Esophagus squamous epithelium (tissue), 4 donors: ENCODE data around the gene SPINDOC.

Experiments
- POLR2A ChIP-seq, 4 donors: fragments of 450-650 bp; IDR thresholded peaks; one replicate each; pipeline ENCODE4 v1.6.1; 2017; ENCODE audit warnings: antibody characterized with exemption in 4 of 4, mild to moderate bottlenecking in 4 of 4, moderate library complexity in 3 of 4
- TF ChIP-seq, protein P1 (sequence below), 6 experiments: fragments of 450-650 bp in 4 of 6; fragments of 200-600 bp in 2 of 6; sonication (generic) in 2 of 6; IDR thresholded peaks; one replicate each; pipeline ENCODE4 v1.5.1; 2016 to 2019; ENCODE audit warnings: antibody characterized with exemption in 6 of 6, mild to moderate bottlenecking in 4 of 6, moderate library complexity in 4 of 6

DNA sequence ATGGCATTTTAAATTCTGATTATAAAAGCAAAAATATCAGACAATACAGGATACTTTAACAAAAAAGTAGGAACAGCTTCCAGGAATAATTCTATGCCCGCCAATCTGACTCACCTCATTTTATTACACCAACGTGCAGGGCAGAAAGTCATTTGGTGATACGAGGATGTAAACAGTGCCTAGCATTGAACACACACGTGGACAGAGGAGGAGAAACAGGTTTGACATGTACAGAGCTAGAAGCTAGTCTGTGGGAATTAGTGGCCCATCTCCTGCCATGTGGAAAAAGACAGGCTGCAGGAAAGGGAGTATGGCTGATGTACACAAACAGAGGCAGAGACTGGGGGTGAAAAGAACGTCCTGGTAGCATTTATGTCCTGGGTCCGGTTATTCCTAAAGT lies 9.0 kb upstream of the SPINDOC start:
- TF ChIP-seq, protein P1, sequence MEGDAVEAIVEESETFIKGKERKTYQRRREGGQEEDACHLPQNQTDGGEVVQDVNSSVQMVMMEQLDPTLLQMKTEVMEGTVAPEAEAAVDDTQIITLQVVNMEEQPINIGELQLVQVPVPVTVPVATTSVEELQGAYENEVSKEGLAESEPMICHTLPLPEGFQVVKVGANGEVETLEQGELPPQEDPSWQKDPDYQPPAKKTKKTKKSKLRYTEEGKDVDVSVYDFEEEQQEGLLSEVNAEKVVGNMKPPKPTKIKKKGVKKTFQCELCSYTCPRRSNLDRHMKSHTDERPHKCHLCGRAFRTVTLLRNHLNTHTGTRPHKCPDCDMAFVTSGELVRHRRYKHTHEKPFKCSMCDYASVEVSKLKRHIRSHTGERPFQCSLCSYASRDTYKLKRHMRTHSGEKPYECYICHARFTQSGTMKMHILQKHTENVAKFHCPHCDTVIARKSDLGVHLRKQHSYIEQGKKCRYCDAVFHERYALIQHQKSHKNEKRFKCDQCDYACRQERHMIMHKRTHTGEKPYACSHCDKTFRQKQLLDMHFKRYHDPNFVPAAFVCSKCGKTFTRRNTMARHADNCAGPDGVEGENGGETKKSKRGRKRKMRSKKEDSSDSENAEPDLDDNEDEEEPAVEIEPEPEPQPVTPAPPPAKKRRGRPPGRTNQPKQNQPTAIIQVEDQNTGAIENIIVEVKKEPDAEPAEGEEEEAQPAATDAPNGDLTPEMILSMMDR (IDR thresholded peaks at IDR 0.05), result no peak
- no peak for TF ChIP-seq POLR2A (IDR thresholded peaks at IDR 0.05)
